ENCODE measurements around the gene HOXC4.

HOXC4 gene

GRCh38 chr12:54009171-54010052, 44.2 kb upstream of the HOXC4 start:
- no peaks in the 10 kb centered on the region for H3K4me1 ChIP-seq (ENCODE audit: control insufficient read depth in 1 of 2, insufficient read depth in 2 of 2, low read length in 2 of 2)
- no peak overlapping the region for H3K9ac ChIP-seq (ENCODE audit: low read length)
- no peaks in the 10 kb centered on the region for H3K79me2 ChIP-seq (ENCODE audit: control insufficient read depth, insufficient read depth, low read length, poor library complexity)
- no CpG with 5 or more reads among the region's 51 CpGs for WGBS (ENCODE audit: extremely low coverage, insufficient coverage, insufficient read length)
- no peak overlapping the region for H3K14ac ChIP-seq (ENCODE audit: low read length)
- peak overlapping the region; percentile 27 for H3K4me2 ChIP-seq (ENCODE audit: low read length)
- no peaks in the 10 kb centered on the region for H3K79me1 ChIP-seq (ENCODE audit: low read length)
- H3K9me3 ChIP-seq (ENCODE audit: insufficient read depth, low read depth, low read length), result peaks cover 12% of the 10 kb centered on the region
- no peak overlapping the region for H2BK120ac ChIP-seq (ENCODE audit: insufficient read depth, low read length, poor library complexity)
- no peak overlapping the region for H3K18ac ChIP-seq (ENCODE audit: low read length)
- H3K23ac ChIP-seq (ENCODE audit: low read length), result no peak overlapping the region
- H3K27ac ChIP-seq (ENCODE audit: low read depth, low read length), result no peak overlapping the region
- H3K4me3 ChIP-seq (ENCODE audit: low read depth, low read length), result no peak overlapping the region
- H2BK12ac ChIP-seq (ENCODE audit: low read length), result no peak overlapping the region
- H3K27me3 ChIP-seq (ENCODE audit: insufficient read depth, low read length), result peaks cover 82% of the 10 kb centered on the region
- H2BK5ac ChIP-seq (ENCODE audit: low read depth, low read length, poor library complexity), result no peak overlapping the region
- H4K8ac ChIP-seq (ENCODE audit: low read depth, low read length), result no peak overlapping the region
- H2AFZ ChIP-seq (ENCODE audit: insufficient read depth, low read length, poor library complexity), result no peak overlapping the region
- no peak overlapping the region for H4K91ac ChIP-seq (ENCODE audit: low read depth, low read length)
- H4K12ac ChIP-seq (ENCODE audit: low read depth, low read length), result no peak overlapping the region
- peak in 1 of 2 donors; percentile 29 for DNase-seq
- no peaks in the 10 kb centered on the region for H3K36me3 ChIP-seq (ENCODE audit: control insufficient read depth in 1 of 2, insufficient read depth in 2 of 2, low read length in 2 of 2)
- H3K4ac ChIP-seq (ENCODE audit: low read depth, low read length), result no peak overlapping the region
- no peak overlapping the region for H2AK5ac ChIP-seq (ENCODE audit: low read length)

- no peaks in the 10 kb centered on the region for H3K79me2 ChIP-seq (ENCODE audit: control insufficient read depth, insufficient read depth, low read length, poor library complexity)
- DNase-seq, result no peak
- no peak overlapping the region for H2AFZ ChIP-seq (ENCODE audit: insufficient read depth, low read length, poor library complexity)
- peaks cover 82% of the 10 kb centered on the region for H3K27me3 ChIP-seq (ENCODE audit: insufficient read depth, low read length)
- no peak overlapping the region for H4K91ac ChIP-seq (ENCODE audit: low read depth, low read length)
- peaks cover 12% of the 10 kb centered on the region for H3K9me3 ChIP-seq (ENCODE audit: insufficient read depth, low read depth, low read length)
- no peak overlapping the region for H2BK12ac ChIP-seq (ENCODE audit: low read length)
- H4K8ac ChIP-seq (ENCODE audit: low read depth, low read length), result no peak overlapping the region
- no peak overlapping the region for H2AK5ac ChIP-seq (ENCODE audit: low read length)
- H2BK5ac ChIP-seq (ENCODE audit: low read depth, low read length, poor library complexity), result no peak overlapping the region
- H3K79me1 ChIP-seq (ENCODE audit: low read length), result no peaks in the 10 kb centered on the region
- no peak overlapping the region for H3K9ac ChIP-seq (ENCODE audit: low read length)
- H2BK120ac ChIP-seq (ENCODE audit: insufficient read depth, low read length, poor library complexity), result no peak overlapping the region
- H4K12ac ChIP-seq (ENCODE audit: low read depth, low read length), result no peak overlapping the region
- no CpG with 5 or more reads among the region's 10 CpGs for WGBS (ENCODE audit: extremely low coverage, insufficient coverage, insufficient read length)
- H3K14ac ChIP-seq (ENCODE audit: low read length), result no peak overlapping the region
- no peak overlapping the region for H3K4me2 ChIP-seq (ENCODE audit: low read length)
- no peak overlapping the region for H3K18ac ChIP-seq (ENCODE audit: low read length)
- H3K27ac ChIP-seq (ENCODE audit: low read depth, low read length), result no peak overlapping the region
- no peak overlapping the region for H3K23ac ChIP-seq (ENCODE audit: low read length)
- H3K4me3 ChIP-seq (ENCODE audit: low read depth, low read length), result no peak overlapping the region
- H3K4me1 ChIP-seq (ENCODE audit: control insufficient read depth in 1 of 2, insufficient read depth in 2 of 2, low read length in 2 of 2), result no peaks in the 10 kb centered on the region
- no peak overlapping the region for H3K4ac ChIP-seq (ENCODE audit: low read depth, low read length)
- no peaks in the 10 kb centered on the region for H3K36me3 ChIP-seq (ENCODE audit: control insufficient read depth in 1 of 2, insufficient read depth in 2 of 2, low read length in 2 of 2)
Observed at GRCh38 chr12:54010053-54010971, 43.3 kb upstream of the HOXC4 start.

GRCh38 chr12:54010972-54011664, 42.5 kb upstream of the HOXC4 start:
- WGBS (ENCODE audit: extremely low coverage, insufficient coverage, insufficient read length), result no CpG with 5 or more reads among the region's 17 CpGs
- Histone ChIP-seq H3K4ac (ENCODE audit: low read depth, low read length) (no peak overlapping the region), H3K9me3 (ENCODE audit: insufficient read depth, low read depth, low read length) (peaks cover 12% of the 10 kb centered on the region), H3K79me1 (ENCODE audit: low read length) (no peaks in the 10 kb centered on the region), H3K4me2 (ENCODE audit: low read length) (no peak overlapping the region), H2AK5ac (ENCODE audit: low read length) (no peak overlapping the region), H3K9ac (ENCODE audit: low read length) (no peak overlapping the region), H3K27me3 (ENCODE audit: insufficient read depth, low read length) (peaks cover 84% of the 10 kb centered on the region), H3K79me2 (ENCODE audit: control insufficient read depth, insufficient read depth, low read length, poor library complexity) (no peaks in the 10 kb centered on the region), H3K27ac (ENCODE audit: low read depth, low read length) (no peak overlapping the region), H3K23ac (ENCODE audit: low read length) (no peak overlapping the region), H4K8ac (ENCODE audit: low read depth, low read length) (no peak overlapping the region), H4K12ac (ENCODE audit: low read depth, low read length) (no peak overlapping the region), H3K36me3 (ENCODE audit: control insufficient read depth in 1 of 2, insufficient read depth in 2 of 2, low read length in 2 of 2) (no peaks in the 10 kb centered on the region), H3K4me3 (ENCODE audit: low read depth, low read length) (no peak overlapping the region), H3K4me1 (ENCODE audit: control insufficient read depth in 1 of 2, insufficient read depth in 2 of 2, low read length in 2 of 2) (no peaks in the 10 kb centered on the region), H2AFZ (ENCODE audit: insufficient read depth, low read length, poor library complexity) (no peak overlapping the region), H3K14ac (ENCODE audit: low read length) (no peak overlapping the region), H4K91ac (ENCODE audit: low read depth, low read length) (no peak overlapping the region), H3K18ac (ENCODE audit: low read length) (no peak overlapping the region), H2BK12ac (ENCODE audit: low read length) (no peak overlapping the region), H2BK120ac (ENCODE audit: insufficient read depth, low read length, poor library complexity) (no peak overlapping the region), H2BK5ac (ENCODE audit: low read depth, low read length, poor library complexity) (no peak overlapping the region)
- no peak for DNase-seq
